ENCODE results near the gene MAPK10.
A peak's percentile ranks its signal among the peaks of the same experiment; 100 is the strongest.
"Not testable (repeated sequence)": the region's sequence is repeated elsewhere in the genome, so short reads cannot be mapped to it uniquely, and the experiment has no call there.

MAPK10 gene

GRCh38 chr4:86035688-86036087, 324.2 kb downstream of the MAPK10 start:
- DNase-seq (ENCODE audit: low spot score): no peak

GRCh38 chr4:86034616-86035015, 325.2 kb downstream of the MAPK10 start:
- no peak for DNase-seq (ENCODE audit: low spot score)

- DNase-seq (ENCODE audit: low spot score): peak; percentile 41
These were observed 326.7 kb downstream of the MAPK10 start for GRCh38 chr4:86033171-86033570.

- peak; percentile 17 for DNase-seq (ENCODE audit: low spot score)
These were observed 327.3 kb downstream of the MAPK10 start for GRCh38 chr4:86032476-86033022.

- DNase-seq (ENCODE audit: low spot score): no peak
These were observed 327.9 kb downstream of the MAPK10 start for GRCh38 chr4:86031927-86032326.

- no peak for DNase-seq (ENCODE audit: low spot score)
These were observed 333.1 kb downstream of the MAPK10 start for GRCh38 chr4:86026720-86027119.

- not testable (repeated sequence) for DNase-seq (ENCODE audit: low spot score)
These were observed 338.2 kb downstream of the MAPK10 start for GRCh38 chr4:86021671-86022070.

GRCh38 chr4:86019906-86020305, 339.9 kb downstream of the MAPK10 start:
- no peak for DNase-seq (ENCODE audit: low spot score)

GRCh38 chr4:86019362-86019761, 340.5 kb downstream of the MAPK10 start:
- no peak for DNase-seq (ENCODE audit: low spot score)

- DNase-seq (ENCODE audit: low spot score): no peak
These were observed 344.2 kb downstream of the MAPK10 start for GRCh38 chr4:86015412-86016350.

- DNase-seq (ENCODE audit: low spot score): no peak
These were observed 345.3 kb downstream of the MAPK10 start for GRCh38 chr4:86014599-86014998.

GRCh38 chr4:86013621-86014020, 346.2 kb downstream of the MAPK10 start:
- DNase-seq (ENCODE audit: low spot score): no peak

GRCh38 chr4:86011117-86011516, 348.7 kb downstream of the MAPK10 start:
- no peak for DNase-seq (ENCODE audit: low spot score)

GRCh38 chr4:86007042-86007441, 352.8 kb downstream of the MAPK10 start:
- no peak for DNase-seq (ENCODE audit: low spot score)

- DNase-seq (ENCODE audit: low spot score): no peak
These were observed 353.8 kb downstream of the MAPK10 start for GRCh38 chr4:86006057-86006456.

GRCh38 chr4:86004030-86004429, 355.8 kb downstream of the MAPK10 start:
- DNase-seq (ENCODE audit: low spot score): no peak

- DNase-seq (ENCODE audit: low spot score): no peak
These were observed 358.3 kb downstream of the MAPK10 start for GRCh38 chr4:86001591-86001990.

- DNase-seq (ENCODE audit: low spot score): no peak
These were observed 364.5 kb downstream of the MAPK10 start for GRCh38 chr4:85995361-85995760.

- no peak for DNase-seq (ENCODE audit: low spot score)
These were observed 365.3 kb downstream of the MAPK10 start for GRCh38 chr4:85994576-85994975.

GRCh38 chr4:85993641-85994040, 366.2 kb downstream of the MAPK10 start:
- DNase-seq (ENCODE audit: low spot score): no peak

- no peak for DNase-seq (ENCODE audit: low spot score)
These were observed 373.6 kb downstream of the MAPK10 start for GRCh38 chr4:85986266-85986665.

GRCh38 chr4:85979276-85979675, 380.6 kb downstream of the MAPK10 start:
- DNase-seq (ENCODE audit: low spot score): no peak

GRCh38 chr4:85970535-85970934, 389.3 kb downstream of the MAPK10 start:
- no peak for DNase-seq (ENCODE audit: low spot score)

Measured in globus pallidus (tissue), 1 donor.